ENCODE measurements around the gene HOXB7.

Gene HOXB7

DNA sequence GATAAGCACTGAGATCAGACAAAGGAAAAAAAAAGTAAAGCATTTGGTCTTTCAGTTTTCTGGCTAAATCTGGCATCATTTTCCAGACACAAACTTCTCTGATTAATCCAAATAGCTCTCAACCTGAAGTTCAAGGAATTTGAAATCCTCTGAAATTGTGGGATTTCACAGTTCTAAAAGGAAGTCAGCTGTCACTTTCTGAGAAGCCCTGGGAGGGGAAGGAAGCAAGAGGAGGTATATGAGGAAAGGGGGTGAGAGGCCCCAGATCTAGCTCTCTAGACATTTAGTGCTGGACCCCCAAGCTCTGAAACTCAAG is 32.8 kb upstream of the HOXB7 start:
- no peak overlapping the region for H3K4me3 ChIP-seq (ENCODE audit: low read length in 2 of 2)
- H3K9me3 ChIP-seq (ENCODE audit: control insufficient read depth in 2 of 2, low read length in 2 of 2) = no peaks in the 10 kb centered on the region
- no peak overlapping the region for H3K27ac ChIP-seq (ENCODE audit: low read length)
- H3K36me3 ChIP-seq (ENCODE audit: control insufficient read depth in 2 of 2, insufficient read depth in 2 of 2, low read length in 2 of 2) = no peaks in the 10 kb centered on the region
- H3K4me1 ChIP-seq (ENCODE audit: control insufficient read depth, insufficient read depth, low read length) = peaks cover 14% of the 10 kb centered on the region
- H3K9ac ChIP-seq (ENCODE audit: low read length in 2 of 2) = no peak overlapping the region
- peaks cover 84 to 92% of the 10 kb centered on the region in 2 donors for H3K27me3 ChIP-seq (ENCODE audit: control insufficient read depth in 1 of 2, insufficient read depth in 2 of 2, low read length in 2 of 2)

DNA sequence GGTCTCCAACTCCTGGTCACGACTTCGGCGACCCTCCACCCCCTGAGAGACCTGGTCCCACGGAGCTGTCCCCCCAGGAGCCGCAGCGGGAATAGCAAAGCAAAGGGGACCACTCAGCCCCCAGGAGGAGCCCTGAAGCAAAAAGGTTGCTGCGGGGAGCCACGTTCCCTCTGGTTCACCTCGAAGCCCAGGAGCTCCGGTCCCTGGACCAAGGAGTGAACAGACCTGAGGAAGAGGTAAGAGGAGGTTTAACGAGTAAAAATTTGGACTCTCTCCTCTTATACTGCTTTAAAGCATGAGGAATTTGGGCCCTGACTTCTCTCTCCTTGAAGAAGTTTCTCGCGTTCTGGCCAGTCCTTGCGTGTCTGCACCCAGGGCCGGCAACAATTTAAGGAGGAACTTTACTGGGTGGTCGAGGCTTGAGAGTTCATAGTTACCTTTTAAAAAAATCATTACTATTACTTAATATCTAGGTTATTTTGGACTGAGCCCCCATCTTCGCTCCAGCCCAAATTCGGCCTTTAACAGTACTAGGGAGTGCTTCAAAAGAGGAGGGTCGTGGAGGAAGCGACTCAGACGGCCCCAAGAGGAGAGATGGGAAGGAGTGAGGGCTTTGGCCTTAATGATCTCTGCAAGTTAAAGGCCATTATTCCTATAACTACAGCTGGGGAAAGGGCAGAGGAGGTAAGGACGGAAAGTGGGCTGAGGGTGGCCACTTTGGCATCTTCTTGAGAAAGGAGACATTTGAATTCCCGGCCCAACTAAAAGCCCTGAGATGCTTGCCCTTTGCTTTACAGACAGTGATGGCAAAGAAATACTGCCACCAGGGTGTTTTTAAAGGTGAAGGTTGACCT is 32.3 kb upstream of the HOXB7 start:
- H3K9me3 ChIP-seq (ENCODE audit: control insufficient read depth in 2 of 2, low read length in 2 of 2) = no peaks in the 10 kb centered on the region
- H3K4me1 ChIP-seq (ENCODE audit: control insufficient read depth, insufficient read depth, low read length) = peaks cover 14% of the 10 kb centered on the region
- H3K27me3 ChIP-seq (ENCODE audit: control insufficient read depth in 1 of 2, insufficient read depth in 2 of 2, low read length in 2 of 2) = peaks cover 87 to 91% of the 10 kb centered on the region in 2 donors
- H3K36me3 ChIP-seq (ENCODE audit: control insufficient read depth in 2 of 2, insufficient read depth in 2 of 2, low read length in 2 of 2) = no peaks in the 10 kb centered on the region
- H3K9ac ChIP-seq (ENCODE audit: low read length in 2 of 2) = no peak overlapping the region
- no peak overlapping the region for H3K4me3 ChIP-seq (ENCODE audit: low read length in 2 of 2)
- no peak overlapping the region for H3K27ac ChIP-seq (ENCODE audit: low read length)

DNA sequence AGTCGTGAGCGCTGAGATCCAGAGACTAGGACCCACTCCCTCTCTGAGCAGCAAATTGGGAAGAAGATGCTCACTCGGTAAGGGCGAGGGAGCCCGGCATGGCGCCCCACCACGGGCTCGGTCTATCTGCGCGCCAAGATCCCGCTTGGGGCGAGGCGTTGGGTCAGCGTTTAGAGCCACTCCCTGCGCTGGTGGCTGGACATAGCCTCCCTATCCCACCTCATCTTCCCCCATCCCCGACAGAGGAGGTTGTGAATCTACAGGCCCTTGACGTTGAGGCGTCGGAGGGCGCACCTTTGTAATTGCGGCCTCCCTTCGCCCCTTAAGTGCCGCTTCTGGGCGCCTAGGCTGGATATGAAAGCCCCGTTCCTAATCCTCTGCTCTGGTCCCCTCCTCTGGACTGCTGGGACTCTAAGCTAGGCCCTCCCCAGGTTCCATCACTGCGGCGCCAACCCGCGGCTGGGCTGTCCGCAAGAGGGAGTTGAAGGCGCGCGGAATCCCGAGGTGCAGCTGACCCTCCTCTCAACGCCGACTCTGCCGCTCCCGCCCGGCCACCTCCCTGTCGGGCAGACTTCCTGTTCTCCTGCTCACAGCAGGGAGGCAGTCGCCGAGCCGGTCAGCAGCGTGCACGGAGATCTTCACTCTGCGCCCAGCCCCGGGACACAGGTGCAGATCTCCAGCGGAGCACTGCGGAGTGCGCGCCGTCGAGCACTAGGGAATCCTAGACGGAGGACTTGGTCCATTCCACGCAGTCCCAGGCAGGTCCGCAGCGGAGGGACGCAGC is 31.4 kb upstream of the HOXB7 start:
- no peak overlapping the region for H3K4me3 ChIP-seq (ENCODE audit: low read length in 2 of 2)
- H3K4me1 ChIP-seq (ENCODE audit: control insufficient read depth, insufficient read depth, low read length) = peaks cover 10% of the 10 kb centered on the region
- peaks cover 87 to 91% of the 10 kb centered on the region in 2 donors for H3K27me3 ChIP-seq (ENCODE audit: control insufficient read depth in 1 of 2, insufficient read depth in 2 of 2, low read length in 2 of 2)
- no peak overlapping the region for H3K27ac ChIP-seq (ENCODE audit: low read length)
- H3K36me3 ChIP-seq (ENCODE audit: control insufficient read depth in 2 of 2, insufficient read depth in 2 of 2, low read length in 2 of 2) = no peaks in the 10 kb centered on the region
- H3K9ac ChIP-seq (ENCODE audit: low read length in 2 of 2) = no peak overlapping the region
- H3K9me3 ChIP-seq (ENCODE audit: control insufficient read depth in 2 of 2, low read length in 2 of 2) = no peaks in the 10 kb centered on the region

DNA sequence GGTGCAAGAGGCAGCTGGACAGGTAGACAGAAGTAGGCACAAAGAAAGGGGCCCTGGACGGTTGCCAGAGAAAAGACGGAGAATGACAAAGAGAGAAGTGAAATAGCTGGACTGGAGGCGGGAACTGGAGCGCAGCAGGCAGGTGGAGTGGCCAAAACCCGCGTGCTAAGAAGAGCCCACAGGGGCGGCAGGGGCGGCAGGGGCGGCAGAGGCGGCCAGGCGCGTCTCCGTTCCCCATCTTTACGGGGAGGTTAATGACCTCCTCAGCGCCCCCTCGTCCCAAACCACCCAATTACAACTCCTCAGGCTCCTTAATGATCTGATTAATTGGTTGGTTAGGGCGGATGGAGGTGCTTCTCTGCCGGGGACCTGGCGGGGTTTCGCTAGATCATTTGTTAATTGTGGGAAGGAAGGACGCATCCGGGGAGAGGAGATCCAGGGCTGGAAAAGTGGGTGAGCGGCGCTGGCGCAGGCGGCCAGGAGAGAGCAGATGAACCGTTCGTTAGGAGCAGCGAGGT is 30.8 kb upstream of the HOXB7 start:
- peaks cover 90 to 94% of the 10 kb centered on the region in 2 donors for H3K27me3 ChIP-seq (ENCODE audit: control insufficient read depth in 1 of 2, insufficient read depth in 2 of 2, low read length in 2 of 2)
- H3K9me3 ChIP-seq (ENCODE audit: control insufficient read depth in 2 of 2, low read length in 2 of 2) = no peaks in the 10 kb centered on the region
- H3K4me1 ChIP-seq (ENCODE audit: control insufficient read depth, insufficient read depth, low read length) = peaks cover 10% of the 10 kb centered on the region
- H3K4me3 ChIP-seq (ENCODE audit: low read length in 2 of 2) = no peak overlapping the region
- H3K9ac ChIP-seq (ENCODE audit: low read length in 2 of 2) = no peak overlapping the region
- H3K36me3 ChIP-seq (ENCODE audit: control insufficient read depth in 2 of 2, insufficient read depth in 2 of 2, low read length in 2 of 2) = no peaks in the 10 kb centered on the region
- no peak overlapping the region for H3K27ac ChIP-seq (ENCODE audit: low read length)

DNA sequence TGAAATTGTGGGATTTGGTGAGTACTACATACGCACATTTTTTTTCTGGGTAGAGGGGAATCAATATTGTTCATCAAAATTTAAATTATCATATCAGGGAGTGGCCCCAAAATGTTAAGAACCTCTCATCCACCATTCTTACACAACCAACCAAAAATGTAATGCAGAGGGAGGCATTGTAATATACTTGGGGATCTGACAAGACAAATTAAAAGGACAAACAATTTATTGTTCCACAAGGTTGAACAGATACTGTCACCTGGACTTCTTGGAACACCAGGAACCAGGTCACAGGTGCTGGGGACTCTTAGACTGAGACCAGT is 30.0 kb upstream of the HOXB7 start:
- Histone ChIP-seq H3K9me3 (ENCODE audit: control insufficient read depth in 2 of 2, low read length in 2 of 2) (no peaks in the 10 kb centered on the region), H3K27ac (ENCODE audit: low read length) (no peak overlapping the region), H3K4me3 (ENCODE audit: low read length in 2 of 2) (no peak overlapping the region), H3K27me3 (ENCODE audit: control insufficient read depth in 1 of 2, insufficient read depth in 2 of 2, low read length in 2 of 2) (peaks cover 90 to 93% of the 10 kb centered on the region in 2 donors), H3K36me3 (ENCODE audit: control insufficient read depth in 2 of 2, insufficient read depth in 2 of 2, low read length in 2 of 2) (no peaks in the 10 kb centered on the region), H3K9ac (ENCODE audit: low read length in 2 of 2) (no peak overlapping the region), H3K4me1 (ENCODE audit: control insufficient read depth, insufficient read depth, low read length) (peaks cover 3% of the 10 kb centered on the region)

DNA sequence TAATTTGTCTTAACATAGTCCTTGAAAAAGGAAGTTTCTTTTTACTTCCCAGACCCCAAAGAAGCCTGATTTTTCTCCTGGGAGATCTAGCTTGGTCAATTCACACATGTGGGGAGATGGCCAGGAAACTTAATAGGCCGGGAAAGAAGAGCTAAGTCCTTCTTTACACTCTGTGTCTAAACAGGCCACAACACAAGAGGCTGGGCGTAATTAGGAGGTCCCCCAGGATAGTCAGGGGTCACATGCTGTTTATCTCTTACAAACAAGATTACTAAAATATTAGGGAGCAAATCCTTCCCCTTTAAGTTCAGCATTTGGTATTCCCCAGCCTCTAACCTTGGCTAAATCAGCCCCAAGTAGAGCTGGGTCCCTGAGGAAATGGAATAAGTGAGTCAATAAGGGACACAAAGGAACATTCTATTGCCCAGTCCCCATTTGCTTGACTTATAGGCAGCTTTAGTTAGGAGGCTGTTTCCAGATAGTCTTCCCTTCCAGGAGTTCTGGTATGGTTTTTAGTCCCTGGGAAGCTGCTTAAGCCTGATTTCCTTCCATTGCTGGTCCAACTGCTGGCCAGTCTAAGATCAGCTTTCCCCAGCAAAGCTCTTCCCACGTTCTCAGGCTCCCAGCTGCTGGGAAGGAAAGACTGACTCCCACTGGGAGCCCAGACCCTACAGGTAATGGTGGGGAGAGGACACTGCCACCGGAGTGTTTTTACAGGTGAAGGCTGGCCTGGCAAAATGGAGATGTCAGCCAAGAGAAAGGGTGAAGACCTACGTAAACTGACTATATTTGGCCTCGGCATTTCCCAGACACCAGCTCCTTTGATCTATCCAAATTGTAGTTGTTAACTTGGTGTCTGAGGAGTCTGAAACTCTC is 29.4 kb upstream of the HOXB7 start:
- H3K9me3 ChIP-seq (ENCODE audit: control insufficient read depth in 2 of 2, low read length in 2 of 2) = no peaks in the 10 kb centered on the region
- no peak overlapping the region for H3K4me3 ChIP-seq (ENCODE audit: low read length in 2 of 2)
- H3K27me3 ChIP-seq (ENCODE audit: control insufficient read depth in 1 of 2, insufficient read depth in 2 of 2, low read length in 2 of 2) = peaks cover 92 to 93% of the 10 kb centered on the region in 2 donors
- H3K27ac ChIP-seq (ENCODE audit: low read length) = no peak overlapping the region
- no peaks in the 10 kb centered on the region for H3K36me3 ChIP-seq (ENCODE audit: control insufficient read depth in 2 of 2, insufficient read depth in 2 of 2, low read length in 2 of 2)
- no peak overlapping the region for H3K9ac ChIP-seq (ENCODE audit: low read length in 2 of 2)
- H3K4me1 ChIP-seq (ENCODE audit: control insufficient read depth, insufficient read depth, low read length) = peaks cover 2% of the 10 kb centered on the region

DNA sequence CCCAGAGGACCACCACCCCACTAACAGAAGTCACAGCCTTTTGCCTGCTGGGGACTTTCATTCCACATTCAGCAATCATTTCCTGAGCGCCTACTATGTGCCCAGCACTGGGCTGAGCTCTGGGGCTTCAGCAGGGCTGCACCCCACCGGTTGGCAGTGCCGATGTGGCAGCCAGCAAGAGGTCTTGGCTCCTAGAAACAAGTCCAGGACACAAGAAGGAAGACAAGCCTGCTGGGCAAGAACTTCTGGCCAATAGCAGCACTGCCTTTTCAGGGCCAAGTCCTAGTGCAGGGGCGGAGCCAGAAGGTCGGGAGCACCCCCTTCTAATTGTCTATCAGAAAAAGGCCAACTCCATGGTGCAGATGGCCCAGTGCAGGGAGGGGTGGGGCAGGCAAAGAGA is 28.3 kb upstream of the HOXB7 start:
- Histone ChIP-seq H3K27me3 (ENCODE audit: control insufficient read depth in 1 of 2, insufficient read depth in 2 of 2, low read length in 2 of 2) (peaks cover 92% of the 10 kb centered on the region in 2 donors), H3K27ac (ENCODE audit: low read length) (no peak overlapping the region), H3K36me3 (ENCODE audit: control insufficient read depth in 2 of 2, insufficient read depth in 2 of 2, low read length in 2 of 2) (no peaks in the 10 kb centered on the region), H3K9me3 (ENCODE audit: control insufficient read depth in 2 of 2, low read length in 2 of 2) (no peaks in the 10 kb centered on the region), H3K4me3 (ENCODE audit: low read length in 2 of 2) (no peak overlapping the region), H3K4me1 (ENCODE audit: control insufficient read depth, insufficient read depth, low read length) (peaks cover 2% of the 10 kb centered on the region), H3K9ac (ENCODE audit: low read length in 2 of 2) (no peak overlapping the region)

DNA sequence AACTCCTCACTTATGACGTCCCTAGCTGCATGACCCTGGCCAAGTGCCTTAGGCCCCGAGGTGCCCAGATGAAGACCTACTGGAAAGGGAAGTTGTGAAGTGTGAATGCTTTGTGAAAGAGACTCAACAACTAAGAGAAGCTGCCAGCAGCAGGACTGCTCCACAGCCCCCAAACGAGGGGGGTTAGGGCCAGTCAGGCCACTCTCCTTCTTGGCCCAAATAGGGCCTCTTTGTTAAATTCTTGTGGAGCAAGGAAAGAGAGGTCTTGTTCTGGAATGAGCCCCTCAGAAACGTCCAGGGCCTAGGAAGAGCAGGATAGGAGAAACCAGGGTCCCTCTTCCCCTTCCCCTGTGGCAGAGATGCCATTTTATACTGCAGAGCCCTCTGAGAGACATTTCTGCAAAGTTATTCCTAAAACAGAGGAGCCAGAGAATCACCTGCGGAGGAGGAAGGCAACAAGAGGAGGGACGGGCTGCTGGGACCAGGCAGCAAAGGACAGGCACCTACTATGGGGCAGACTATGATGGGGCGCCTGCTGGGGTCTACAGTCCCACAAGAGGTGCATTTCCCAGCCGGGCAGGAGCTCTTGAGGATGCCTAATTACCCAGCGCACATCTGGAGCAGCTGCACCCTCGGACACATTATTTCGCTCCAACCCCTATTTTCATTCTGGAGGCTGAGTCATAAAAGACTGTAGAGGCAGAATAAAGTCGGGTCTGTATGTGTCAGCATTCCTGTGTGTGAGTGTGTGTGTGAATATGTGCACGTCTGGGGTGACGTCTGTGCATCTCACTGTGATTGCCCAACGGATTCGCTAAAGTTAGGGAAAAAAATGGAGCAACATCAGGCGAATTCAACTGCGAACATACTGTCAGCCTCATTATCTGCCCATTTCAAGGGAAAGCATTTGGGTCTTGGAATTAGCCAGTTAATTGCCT is 26.8 kb upstream of the HOXB7 start:
- Histone ChIP-seq H3K4me1 (ENCODE audit: control insufficient read depth, insufficient read depth, low read length) (peaks cover 7% of the 10 kb centered on the region), H3K27ac (ENCODE audit: low read length) (no peak overlapping the region), H3K36me3 (ENCODE audit: control insufficient read depth in 2 of 2, insufficient read depth in 2 of 2, low read length in 2 of 2) (no peaks in the 10 kb centered on the region), H3K27me3 (ENCODE audit: control insufficient read depth in 1 of 2, insufficient read depth in 2 of 2, low read length in 2 of 2) (peaks cover 90 to 92% of the 10 kb centered on the region in 2 donors), H3K9me3 (ENCODE audit: control insufficient read depth in 2 of 2, low read length in 2 of 2) (no peaks in the 10 kb centered on the region), H3K9ac (ENCODE audit: low read length in 2 of 2) (no peak overlapping the region), H3K4me3 (ENCODE audit: low read length in 2 of 2) (no peak overlapping the region)

DNA sequence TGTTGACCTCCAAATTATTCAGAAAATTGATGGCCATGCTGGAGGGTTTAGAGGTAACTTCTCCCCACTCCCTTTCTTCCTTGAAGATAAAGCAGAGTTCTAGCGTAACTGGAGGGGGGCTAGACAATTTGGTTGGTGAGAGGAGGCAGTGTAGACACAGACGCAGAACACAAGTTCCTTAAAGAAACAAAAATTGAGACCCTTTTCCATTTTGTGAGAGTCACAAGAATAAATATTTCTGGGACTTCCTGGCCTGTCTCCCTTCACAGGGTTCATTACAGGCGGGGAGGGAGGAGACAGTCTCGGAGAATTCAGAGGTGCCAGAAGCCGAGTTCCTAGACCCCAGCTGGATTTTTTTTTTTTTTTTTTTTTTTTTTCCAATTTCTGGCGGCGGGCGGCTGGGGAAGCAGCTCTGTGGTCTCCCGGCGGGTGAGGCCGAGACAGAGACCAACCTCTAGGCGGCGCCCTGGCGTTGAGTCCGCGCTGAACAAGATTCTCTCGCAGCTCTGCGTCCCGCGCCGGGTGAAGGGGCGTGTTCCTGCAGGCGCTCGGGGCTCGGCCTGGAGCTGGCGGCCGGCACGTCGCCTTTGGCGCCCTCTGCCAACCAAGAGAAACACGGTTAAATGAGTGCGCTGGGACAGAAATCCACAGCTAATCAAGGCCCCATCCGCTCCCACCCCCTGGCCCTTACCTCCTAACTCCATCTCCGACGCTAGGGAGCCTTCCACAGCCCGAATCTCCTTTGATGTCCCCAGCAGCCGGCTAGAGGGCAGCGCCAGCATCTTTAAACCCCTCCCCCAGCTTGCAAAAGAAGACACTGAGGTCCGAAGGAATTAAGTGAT is 25.6 kb upstream of the HOXB7 start:
- Histone ChIP-seq H3K36me3 (ENCODE audit: control insufficient read depth in 2 of 2, insufficient read depth in 2 of 2, low read length in 2 of 2) (no peaks in the 10 kb centered on the region), H3K9ac (ENCODE audit: low read length in 2 of 2) (no peak overlapping the region), H3K4me3 (ENCODE audit: low read length in 2 of 2) (no peak overlapping the region), H3K4me1 (ENCODE audit: control insufficient read depth, insufficient read depth, low read length) (peaks cover 7% of the 10 kb centered on the region), H3K27me3 (ENCODE audit: control insufficient read depth in 1 of 2, insufficient read depth in 2 of 2, low read length in 2 of 2) (peaks cover 90 to 92% of the 10 kb centered on the region in 2 donors), H3K9me3 (ENCODE audit: control insufficient read depth in 2 of 2, low read length in 2 of 2) (no peaks in the 10 kb centered on the region), H3K27ac (ENCODE audit: low read length) (no peak overlapping the region)
